HG02759 (cell line): Measurements from ENCODE around the gene STX16.

ENCODE experiments used
- ATAC-seq: cut with Tn5 transposase; IDR thresholded peaks from one replicate; pipeline ENCODE4 v1.9.1; 2021; ENCODE audit warnings: mild to moderate bottlenecking, moderate library complexity; ENCODE audit not compliant: unreplicated experiment

The STX16 gene

DNA sequence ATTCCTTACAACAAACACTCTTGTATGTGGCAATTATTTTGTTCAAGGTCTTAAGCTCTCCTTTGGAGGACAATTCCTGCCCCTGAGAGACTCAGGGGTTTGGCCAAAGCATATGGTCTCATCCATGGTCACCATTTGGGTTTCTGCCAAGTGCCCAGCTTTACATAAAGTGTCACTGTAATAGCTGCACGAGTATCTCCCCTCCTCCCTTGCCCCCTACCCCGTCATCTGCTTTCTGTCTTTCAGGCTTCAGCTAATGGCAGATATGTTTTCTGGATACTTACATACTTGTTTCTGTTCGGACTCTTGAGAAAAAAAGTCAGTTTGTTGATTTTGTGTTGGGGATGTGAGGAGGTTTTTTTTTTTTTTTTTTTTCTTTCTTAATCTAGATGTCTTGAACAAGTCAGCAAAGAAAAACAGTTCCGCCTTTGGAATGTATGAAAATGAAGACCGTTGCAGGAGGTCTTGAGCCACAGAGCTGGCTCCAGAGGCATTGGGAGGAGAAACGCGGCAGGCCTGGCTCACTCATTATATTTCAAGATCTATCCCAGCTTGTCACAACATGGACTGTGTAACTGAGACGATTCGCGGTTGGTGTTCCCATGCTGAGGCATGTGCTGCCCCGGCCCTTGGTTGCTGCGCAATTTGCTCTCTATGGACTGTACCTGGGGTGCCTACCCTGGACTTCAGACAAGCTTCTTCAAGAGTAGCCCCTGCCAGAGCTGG is 32.6 kb upstream of the STX16 start:
- ATAC-seq: no peak

DNA sequence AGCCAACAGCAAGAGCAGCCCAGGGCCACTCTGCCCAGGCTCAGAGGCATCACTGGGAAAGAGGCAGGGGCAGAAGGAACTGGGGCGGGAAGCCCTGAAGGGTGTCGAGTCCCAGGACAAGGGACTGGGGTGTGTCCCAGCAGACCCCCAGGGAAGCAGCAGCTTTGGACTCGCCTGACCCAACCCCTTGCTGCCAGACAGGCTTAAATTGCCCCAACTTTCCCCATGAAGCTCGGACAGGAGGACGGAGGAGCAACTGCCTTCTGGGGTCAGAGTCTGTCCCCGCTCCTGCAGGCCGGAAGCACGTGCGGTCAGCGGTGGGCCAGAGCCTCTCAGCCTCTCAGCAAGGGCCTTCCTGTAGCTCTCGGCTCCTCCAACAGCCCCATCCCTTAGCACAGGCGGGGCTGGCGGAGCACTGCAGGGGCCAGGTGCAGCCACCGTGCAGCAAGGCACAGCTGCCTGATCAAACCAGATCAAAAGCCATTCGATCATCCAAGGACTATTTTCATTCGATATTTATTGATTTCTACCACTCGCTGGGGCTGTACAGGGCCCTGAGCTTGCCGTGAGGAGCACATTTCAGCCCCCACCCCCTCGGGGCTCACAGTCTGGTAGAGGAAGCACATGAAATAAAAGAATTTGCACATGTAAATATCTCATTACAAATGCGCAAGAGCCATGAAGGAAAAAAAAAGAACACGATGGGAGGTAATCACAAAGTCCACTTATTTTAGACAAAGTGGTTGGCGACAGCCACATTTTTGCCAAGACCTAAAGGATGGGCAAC is 31.8 kb upstream of the STX16 start:
- ATAC-seq: no peak

DNA sequence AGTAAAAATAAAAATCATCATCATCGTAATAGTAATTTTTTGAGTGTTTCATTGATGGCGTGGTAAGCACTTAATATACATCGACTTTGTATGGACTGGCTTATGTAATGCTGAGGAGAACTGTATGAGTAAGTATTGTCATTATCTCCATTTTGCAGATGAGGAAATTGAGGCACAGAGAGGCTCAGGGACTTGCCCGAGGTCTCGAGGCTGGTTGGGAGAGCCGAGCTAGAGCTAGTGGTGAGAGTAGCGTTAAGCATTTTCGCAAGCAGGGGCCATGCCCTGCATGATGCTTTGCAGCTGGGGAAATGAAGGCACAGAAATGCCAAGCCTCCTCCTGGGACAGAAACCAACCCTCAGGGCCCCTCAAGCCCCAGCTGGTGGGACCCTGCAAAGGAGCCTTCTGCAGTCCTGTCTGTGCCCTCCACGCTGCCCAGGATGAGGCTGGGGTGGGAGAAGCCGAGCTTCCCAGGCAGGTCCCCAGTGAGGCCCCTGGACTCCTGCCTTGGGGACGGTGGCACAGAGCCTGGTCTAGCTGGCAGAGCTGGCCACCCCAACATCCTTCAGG is 31.1 kb upstream of the STX16 start:
- no peak for ATAC-seq

DNA sequence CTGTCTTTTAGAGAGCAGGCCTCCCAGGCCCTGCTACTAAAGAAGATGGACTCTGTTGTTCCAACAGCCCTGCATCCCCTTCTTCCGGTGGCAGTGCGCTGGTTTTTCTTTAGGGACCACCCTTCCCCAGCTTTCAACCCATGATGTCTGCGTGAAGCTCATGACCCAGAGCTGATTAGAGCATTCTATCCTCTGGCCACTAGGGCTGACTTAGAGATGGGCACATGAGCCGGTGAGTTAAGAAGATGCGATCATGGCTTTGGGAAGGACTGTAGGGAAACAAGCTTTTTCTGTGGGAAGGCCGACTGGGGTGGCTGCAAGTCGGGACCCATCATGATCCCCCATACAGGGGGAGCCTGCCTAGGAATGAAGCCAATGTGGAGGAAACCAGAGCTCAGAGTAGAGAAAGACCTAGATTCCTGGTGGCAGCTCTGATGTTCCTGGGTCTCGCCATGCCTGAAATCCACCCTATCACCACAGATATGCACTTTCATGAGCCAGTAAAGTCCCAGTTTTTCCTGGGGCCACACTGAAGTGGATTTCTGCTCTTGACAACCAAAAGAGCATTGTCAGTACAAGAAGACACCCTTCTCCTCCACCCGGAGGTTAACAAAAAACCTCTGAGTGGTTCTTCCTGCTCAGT is 29.1 kb upstream of the STX16 start:
- ATAC-seq: no peak

DNA sequence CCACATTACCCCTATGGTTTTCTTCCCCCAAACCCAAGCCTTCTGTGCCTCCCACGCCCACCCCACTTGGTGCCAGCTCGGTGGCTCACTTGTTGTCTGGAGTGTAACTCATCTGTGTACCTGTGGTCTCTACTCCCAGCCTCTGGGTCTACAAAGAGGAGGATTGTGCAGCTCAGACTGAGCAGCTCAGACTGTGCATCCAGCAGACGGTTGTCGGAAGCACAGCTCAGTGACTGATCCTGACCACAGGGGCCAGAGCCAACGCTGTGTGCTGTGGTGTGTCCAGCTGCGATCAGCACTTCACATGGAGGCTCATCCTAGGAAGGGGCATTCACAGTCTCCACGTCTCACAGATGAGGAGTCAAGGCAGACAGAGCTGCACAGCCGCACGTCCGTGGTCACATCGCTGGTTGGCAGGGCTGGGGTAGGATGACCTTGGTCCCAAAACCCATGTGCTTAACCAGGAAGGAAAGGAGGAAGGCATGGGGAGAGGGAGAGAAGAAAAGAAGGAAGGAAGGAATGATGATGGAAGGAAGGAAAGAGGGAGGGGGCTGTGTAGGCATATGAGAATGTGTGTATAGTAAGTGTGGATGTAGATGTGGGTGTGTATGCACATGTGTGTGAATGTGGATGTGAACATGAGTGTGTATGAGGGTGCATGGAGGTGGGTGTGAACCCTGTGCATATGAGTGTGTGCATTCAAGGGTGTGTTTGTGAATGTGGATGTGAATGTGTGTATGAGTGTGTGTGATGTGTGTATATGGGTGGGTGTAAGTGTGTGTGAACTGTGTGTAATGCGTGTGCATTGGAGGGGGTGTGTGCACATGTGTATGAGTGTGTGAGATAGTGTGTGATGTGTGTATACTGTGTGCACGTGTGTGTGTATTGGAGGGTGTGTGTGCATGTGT is 28.2 kb upstream of the STX16 start:
- no peak for ATAC-seq

DNA sequence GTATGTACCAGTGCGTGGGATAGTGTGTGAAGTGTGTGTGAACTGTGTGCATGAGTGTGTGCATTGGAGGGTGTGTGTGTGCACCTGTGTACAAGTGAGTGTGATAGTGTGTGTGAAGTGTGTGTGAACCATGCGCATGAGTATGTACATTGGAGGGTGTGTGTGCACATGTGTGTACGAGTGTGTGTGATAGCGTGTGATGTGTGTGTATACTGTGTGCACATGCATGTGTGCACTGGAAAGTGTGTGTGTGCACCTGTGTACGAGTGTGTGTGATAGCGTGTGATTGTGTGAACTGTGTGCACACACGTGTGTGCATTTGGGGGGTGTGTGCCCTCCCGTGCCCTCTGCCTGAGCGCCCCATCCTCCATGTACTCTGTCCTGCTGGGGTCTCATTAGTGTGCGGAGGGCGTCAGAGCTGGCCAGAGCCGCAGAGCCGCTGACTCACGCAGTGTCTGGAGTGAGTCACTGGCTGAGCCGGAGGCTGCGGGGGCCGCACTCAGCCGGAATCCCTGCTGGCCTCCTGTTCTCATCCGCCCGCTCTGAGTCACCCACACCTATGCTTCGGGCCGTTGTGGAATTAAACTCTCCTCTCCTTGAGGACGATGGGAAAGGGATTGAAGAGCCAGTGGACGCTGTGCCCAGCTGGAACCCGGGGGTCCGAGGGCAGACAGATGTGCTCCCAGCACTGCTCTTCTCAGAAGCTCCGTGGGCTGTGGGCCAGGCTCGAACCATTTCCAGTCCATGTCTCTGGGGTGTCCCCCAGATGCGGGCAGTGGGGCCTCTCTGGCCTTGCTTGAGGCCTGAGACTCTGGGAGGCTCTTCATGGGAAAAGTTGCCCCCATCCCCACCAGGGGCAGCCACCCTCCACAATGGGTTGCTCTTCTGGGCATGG is 27.3 kb upstream of the STX16 start:
- no peak for ATAC-seq

DNA sequence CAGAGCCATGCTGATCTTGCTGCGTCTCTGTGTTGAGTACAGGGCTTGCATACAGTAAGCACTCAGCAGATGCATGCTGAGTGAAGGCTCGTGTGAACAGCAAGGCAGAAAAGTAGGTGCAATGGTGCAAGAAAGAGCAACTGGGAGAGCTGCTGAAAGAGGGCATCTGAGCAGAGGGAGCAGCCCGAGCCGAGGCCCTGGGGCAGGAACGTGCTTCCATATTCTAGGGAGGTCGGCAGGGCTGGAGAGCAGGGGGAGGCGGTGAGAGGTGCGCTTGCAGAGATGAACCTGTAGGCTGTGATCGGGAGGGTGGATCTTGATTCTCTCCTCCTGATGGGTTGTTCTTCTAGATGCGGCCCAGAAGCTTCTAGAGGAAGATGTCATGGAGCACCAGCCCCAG is 26.4 kb upstream of the STX16 start:
- ATAC-seq: no peak

DNA sequence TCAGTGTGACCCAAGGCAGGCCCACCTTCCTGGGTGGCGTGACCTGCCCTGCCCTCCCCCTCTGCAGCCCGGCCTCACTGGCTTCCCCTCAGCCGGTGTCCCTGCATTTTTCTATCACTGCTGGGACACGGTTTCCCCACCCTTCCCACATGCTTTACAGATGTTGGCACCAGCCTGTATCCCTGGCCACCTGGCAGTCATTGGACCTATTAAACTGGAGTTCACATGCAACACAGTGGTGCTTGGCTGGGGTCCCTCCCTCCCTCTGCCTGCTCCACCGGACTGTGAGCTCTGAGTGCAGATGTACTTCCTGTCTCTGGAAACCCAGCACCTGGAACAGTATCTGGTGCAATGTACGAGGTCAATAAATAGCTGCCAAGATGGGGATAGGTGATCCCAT is 25.5 kb upstream of the STX16 start:
- ATAC-seq: no peak

DNA sequence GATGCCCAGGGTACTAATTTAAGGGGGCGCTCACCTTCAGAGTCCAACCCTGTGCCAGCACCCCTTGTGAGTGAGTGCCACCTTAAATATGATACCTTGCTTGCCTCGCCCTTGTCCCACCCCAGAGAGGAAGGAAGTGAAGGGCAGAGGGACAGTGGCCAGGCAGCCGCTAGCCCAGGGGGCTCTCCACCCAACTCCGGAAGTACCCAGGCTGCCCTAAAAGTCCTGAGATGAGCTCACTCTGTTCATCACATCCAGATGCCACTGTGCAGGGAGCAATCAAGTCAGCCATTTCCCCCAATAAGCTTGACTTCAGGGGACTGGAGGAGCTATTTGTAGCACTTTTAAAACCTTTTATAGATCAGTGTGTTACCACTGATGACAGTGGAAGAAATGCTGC is 25.0 kb upstream of the STX16 start:
- no peak for ATAC-seq

DNA sequence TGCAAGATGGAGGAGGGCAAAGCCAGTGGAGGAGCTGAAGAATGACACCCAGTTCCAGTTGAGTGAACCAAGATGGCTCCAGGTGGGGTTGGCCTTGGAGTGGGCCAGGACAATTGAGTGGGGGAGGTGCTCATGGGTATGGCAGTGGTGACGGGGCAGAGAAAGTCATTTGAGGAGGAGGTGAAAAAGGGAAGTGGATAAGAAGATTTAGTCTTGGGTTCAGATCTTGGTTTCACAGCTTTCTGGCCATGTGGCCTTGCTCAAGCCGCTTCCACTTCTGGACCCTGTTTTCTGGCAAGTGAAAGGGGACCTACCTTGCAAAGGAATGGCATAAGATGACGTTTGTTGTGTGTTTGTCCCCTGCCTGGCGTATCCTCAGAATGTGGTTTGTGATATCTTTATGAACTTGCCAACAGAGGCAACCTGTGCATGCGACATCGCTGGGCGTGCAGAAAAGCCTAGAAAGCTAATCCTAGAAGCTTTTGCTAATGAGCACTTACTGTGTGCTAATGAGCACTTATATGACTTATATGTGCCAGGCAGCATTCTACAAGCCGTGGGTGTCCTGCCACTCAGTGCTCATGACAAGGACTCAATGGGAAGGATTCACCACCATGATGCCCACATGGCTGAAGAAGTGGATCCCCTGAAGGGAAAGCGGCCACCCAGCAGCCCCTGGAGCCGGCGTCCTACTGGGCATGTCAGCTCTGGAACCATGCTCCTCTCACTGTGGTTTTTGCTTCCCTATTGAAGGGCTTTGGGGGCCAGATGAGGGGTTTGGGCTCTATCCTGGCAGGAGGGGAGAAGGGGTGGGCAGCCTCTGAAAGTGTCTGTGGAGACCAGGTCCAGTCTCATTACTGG is 23.6 kb upstream of the STX16 start:
- ATAC-seq: no peak

DNA sequence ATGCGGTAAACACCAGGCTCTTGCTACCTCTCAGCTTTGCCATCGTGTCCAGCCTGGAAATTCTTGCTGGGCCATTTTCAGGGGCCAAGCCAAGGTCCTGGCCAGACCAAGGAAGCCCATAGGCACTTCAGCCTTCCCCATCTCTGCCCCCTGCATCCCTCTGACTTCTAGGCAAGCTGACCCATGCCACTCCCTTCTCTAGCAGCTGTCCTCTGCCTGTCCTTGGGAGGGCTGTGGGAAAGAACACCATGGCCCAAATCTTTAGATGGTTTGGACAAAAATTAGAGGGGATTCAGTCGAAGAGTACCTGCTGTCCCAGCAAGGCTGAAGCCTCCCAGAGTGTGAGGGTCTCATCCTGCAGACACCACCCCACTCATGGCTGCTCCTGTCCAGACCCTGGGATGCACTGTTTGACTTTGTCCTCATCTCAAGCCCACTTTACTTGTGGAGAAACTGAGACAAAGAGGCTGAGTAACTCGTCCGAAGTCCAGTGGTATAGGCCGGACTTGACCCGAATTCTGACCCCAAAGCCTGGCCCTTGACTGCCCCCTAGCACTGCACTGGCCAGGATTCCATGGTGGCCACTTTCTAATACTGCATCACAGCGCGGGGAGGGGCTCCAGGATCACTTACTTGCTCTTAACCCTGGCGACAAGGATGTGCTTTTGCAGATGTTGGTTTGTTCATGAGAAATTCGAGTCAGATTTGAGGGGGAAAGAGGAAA is 22.4 kb upstream of the STX16 start:
- no peak for ATAC-seq

DNA sequence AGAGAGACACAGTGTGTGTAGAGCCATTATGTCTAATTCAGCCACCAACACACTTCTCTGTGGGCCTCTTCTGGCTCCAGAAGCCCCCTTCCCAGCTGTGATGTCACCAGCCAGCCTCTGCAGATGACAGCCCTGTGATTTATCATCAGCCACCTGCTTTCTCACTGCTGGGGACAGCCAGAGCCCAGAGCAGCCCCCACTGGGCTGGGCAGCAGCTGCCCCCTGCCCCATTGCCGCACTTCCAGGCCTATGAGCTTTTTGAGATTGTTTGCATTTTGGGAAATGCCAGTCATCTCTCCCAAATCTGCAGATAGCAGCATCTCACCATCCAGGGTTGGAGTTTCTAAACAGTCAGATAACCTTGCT is 21.9 kb upstream of the STX16 start:
- ATAC-seq: no peak

DNA sequence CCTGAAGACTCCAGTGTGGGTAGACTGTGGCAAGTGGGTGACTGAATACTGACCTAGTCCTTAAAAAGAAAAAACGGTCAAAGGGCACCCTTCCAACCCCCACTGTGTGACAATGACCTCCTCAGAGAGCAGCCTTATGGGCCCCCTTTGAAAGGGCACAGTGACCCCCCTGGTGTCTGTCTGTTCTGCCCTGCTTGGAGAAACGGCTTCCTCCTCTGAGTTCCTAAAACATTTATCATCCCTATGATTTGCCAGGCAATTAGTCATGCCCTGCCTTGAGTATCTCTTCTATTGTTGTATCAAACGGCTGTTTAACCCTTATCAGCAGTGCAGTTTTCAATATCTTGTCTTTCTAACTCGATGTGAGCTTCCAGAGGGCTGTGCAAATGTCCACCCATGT is 21.0 kb upstream of the STX16 start:
- no peak for ATAC-seq

DNA sequence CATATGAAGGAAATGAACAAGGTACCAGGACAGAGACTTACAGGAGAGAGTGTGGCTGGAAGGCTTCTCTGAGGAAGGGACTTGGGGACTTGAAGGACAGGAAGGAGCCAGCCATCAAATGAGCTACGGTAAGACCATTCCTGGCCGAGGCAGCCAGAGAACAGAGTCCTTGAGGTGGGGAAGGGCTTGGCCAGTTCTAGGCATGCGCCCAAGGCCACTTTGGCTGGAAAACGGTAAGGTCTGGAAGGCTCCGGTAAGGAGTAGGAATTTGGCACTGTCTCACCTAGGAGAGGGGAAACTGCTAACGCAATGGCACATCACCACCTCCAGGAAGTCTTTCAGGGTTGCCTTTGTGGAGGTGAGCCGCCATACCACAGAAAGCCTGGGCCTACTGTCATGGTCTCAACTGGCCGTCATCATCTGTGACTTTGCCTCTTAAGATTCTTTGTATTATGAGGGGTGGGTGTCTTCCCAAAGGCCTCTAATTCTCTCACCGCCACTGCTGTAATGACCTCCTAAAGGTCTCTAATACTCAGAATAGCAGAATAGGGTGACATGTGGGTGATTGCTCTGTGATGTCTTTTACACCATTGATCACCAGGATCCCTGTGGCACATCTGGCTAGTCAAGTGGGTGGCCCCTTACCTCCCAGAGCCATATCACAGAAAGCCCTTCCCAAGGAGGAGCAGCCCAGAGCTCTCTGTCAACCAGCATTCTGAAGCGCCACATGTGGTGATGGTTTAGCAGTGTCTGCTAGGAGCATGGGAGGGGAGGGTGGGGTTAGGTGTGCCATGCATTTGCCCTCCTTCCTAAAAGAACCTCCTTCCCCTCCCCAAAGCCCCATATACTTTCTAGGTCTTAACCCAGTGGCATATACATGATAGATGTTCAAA is 17.7 kb upstream of the STX16 start:
- ATAC-seq: no peak

DNA sequence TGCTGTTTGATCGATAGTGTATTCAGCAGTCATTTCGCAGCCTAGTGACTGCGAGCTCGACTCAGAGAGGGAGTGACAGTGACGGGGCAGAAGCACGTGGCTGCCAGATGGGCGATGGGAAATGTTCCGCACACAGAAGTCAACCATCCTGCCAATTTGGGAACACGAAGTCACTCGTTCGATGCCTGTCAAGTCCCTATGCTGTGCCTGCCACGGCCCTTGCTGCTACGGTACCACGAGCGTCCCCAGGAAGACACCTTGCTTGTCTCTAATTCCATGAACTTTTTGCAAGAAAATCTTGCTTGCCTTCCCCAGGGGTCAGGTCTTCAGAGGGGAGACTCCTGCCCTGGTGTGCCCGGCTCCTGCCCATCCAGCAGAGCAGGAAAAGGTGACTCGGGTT is 17.0 kb upstream of the STX16 start:
- ATAC-seq: no peak

DNA sequence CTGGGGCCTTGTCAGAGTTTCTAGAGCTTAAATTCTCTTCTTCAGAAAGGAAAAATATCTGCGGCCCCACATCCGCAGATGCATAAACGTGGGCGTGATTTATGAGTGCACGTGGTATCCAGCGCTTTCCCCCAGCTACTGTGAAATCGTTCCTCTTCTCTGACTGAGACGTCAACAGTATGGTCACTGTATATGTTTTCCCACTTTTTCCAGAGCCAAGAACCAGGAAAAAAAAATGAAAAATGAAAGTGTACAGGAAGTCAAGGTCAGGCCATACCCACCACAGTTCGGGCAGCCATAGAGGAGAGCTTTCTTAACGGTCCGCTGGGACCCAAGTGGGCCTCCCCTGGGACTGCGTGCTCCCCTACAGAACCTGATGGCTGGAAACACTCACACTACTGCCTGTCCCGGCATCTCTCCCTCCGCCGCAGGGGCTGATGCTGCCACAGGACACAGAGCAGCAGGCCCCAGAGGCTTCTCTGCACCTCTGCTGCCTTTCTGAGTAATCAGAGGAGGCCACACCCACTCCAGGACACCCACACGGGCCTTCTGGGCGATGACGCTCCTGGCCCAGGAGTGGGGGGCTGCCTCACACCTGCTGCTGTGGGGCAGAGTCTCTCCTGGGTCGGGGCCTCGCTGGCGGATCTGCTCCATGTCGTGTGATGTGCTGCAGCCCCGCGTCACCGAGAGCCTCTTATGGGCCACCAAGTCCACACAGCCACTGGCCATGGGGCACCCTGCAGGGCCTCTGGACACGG is 16.4 kb upstream of the STX16 start:
- ATAC-seq: no peak

DNA sequence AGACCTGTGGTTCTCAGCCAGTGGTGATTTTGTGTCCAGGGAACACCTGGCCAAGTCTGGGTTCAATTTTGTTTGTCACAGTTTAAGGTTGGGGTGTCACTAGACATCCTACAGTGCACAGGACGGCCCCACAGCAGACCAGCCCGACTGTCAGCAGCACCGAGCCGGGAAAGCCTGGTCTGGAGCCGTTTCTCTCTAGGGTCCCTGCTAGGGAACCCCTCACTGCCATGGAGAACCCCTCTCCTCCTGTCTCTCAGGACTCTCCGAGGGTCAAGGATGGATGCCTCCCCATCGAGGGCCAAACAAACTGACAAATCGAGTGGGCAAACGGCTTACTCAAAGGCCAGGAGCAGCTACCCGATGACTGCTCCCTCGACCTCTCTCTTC is 15.8 kb upstream of the STX16 start:
- ATAC-seq: no peak
